H1 (cell line): ENCODE measurements around the gene ACBD6. TPM values are rescaled to one million over a fixed set of nuclear protein-coding genes. Genes with fewer than 3 reads are reported as not detected.

Source experiments
- POLR2AphosphoS5 ChIP-seq: IDR thresholded peaks from 2 replicates; pipeline ENCODE4 v1.6.1; 2011; ENCODE audit warnings: low read depth, low read length
- SIX5 ChIP-seq: IDR thresholded peaks from 2 replicates; pipeline ENCODE4 v1.6.1; 2011; ENCODE audit warnings: mild to moderate bottlenecking, low read depth, low read length
- polyA plus RNA-seq, 7 experiments: library from polyadenylated mRNA; depleted of rRNA in 3 of 7; stranded (reverse) in 5 of 7; unstranded in 2 of 7; fragments of >200 nt in 5 of 7; fragments of 200-250 nt in 2 of 7; gene quantifications; 1 replicate in 5 of 7; 2 replicates in 1 of 7; 4 replicates in 1 of 7; pipeline versions ENCODE4 v1.2.1 to v1.2.3, GENCODE V29; 2011 to 2013; ENCODE audit warnings: missing spikeins in 2 of 7, mixed read lengths in 2 of 7
- total RNA-seq: library from RNA; stranded (reverse); fragmentation: NEBNext Ultra II Directional; extraction: Animal tissue kit (Norgen Biotek cat#: 25700); gene quantifications from 2 replicates; pipeline ENCODE4 v1.2.1, GENCODE V29; 2021

ACBD6 gene
- total and polyA plus RNA-seq, 2 of the 8 experiments (the other 6 are each of a cell fraction or from before 2014, with no cell fraction given), result 52.0 to 67.7 TPM

GRCh38 chr1:180527101-180527669 lies 24.8 kb upstream of the ACBD6 start (continued):
- no peak for TF ChIP-seq SIX5
- TF ChIP-seq POLR2AphosphoS5, result no peak
